ENCODE data around the gene RASL11B.

RASL11B gene

GRCh38 chr4:52915730-52916300 lies 53.7 kb downstream of the RASL11B start:
- DNase-seq (ENCODE audit: low read depth): no peak

All from stimulated activated CD4-positive, alpha-beta T cell treated with anti-CD3 and anti-CD28 coated beads, Interleukin-2, amount 100 ng/mL, for 4 hours (primary cell).